GM19452 (cell line): ENCODE measurements around the gene ADAT3.

Source experiments
- ATAC-seq: cut with Tn5 transposase; IDR thresholded peaks from one replicate; pipeline ENCODE4 v1.9.1; 2021; ENCODE audit not compliant: unreplicated experiment

The ADAT3 gene

GRCh38 chr19:1955171-1956121 lies 50.2 kb downstream of the ADAT3 start:
- ATAC-seq, result no peak

GRCh38 chr19:1956122-1956494 lies 50.9 kb downstream of the ADAT3 start:
- no peak for ATAC-seq

GRCh38 chr19:1956868-1957492 lies 51.8 kb downstream of the ADAT3 start:
- no peak for ATAC-seq

- ATAC-seq, result no peak
Observed at GRCh38 chr19:1957562-1958248, 52.5 kb downstream of the ADAT3 start.

GRCh38 chr19:1959928-1960589 lies 54.9 kb downstream of the ADAT3 start:
- ATAC-seq, result no peak

- ATAC-seq, result no peak
Observed at GRCh38 chr19:1961000-1961883, 56.0 kb downstream of the ADAT3 start.

GRCh38 chr19:1962674-1963073 lies 57.5 kb downstream of the ADAT3 start:
- ATAC-seq, result no peak
